ENCODE measurements around the gene PKIG.
"Not testable (repeated sequence)": the region's sequence is repeated elsewhere in the genome, so short reads cannot be mapped to it uniquely, and the experiment has no call there.

The PKIG gene

GRCh38 chr20:44552568-44552949, 29.8 kb upstream of the PKIG start:
- Histone ChIP-seq H3K27me3 (replicated peaks in 2 of 5; ENCODE audit: control insufficient read depth in 4 of 5, insufficient read depth in 5 of 5, low read length in 4 of 5) (no peaks in the 10 kb centered on the region), H3K4me1 (ENCODE audit: control extremely low read depth in 1 of 4, control insufficient read depth in 4 of 4, insufficient read depth in 4 of 4, low read length in 3 of 4) (peaks cover 0 to 31% (median 12%) of the 10 kb centered on the region in 4 experiments), H3K36me3 (ENCODE audit: control insufficient read depth in 4 of 4, insufficient read depth in 4 of 4, low read length in 3 of 4) (no peaks in the 10 kb centered on the region), H3K9me3 (ENCODE audit: control extremely low read depth in 1 of 5, control insufficient read depth in 4 of 5, insufficient read depth in 2 of 5, low read depth in 1 of 5, low read length in 4 of 5) (no peaks in the 10 kb centered on the region), H3K27ac (ENCODE audit: insufficient read depth in 1 of 2, low read depth in 1 of 2, low read length in 2 of 2, poor library complexity in 1 of 2, severe bottlenecking in 2 of 2) (peak overlapping the region; percentile 0 to 65), H3K4me3 (ENCODE audit: control insufficient read depth in 1 of 7, extremely low read depth in 1 of 7, insufficient read depth in 4 of 7, low read depth in 2 of 7, low read length in 6 of 7) (no peak overlapping the region)
- WGBS (ENCODE audit: insufficient coverage), result 100% methylated on average over 1 of the region's 3 CpGs
- ChIA-PET POLR2A (interaction anchor here (1.2 to 1.6 kb wide), 2 partner anchors 23 to 31 kb away, joined by 3 to 4 read pairs; partner anchors contain the start of gene SERINC3), CTCF (interaction anchor here (1.1 to 1.9 kb wide), 4 partner anchors 11 to 42 kb away, joined by 4 to 6 read pairs (median 5); no protein-coding TSS in a partner anchor)
- no peak for DNase-seq

DNA sequence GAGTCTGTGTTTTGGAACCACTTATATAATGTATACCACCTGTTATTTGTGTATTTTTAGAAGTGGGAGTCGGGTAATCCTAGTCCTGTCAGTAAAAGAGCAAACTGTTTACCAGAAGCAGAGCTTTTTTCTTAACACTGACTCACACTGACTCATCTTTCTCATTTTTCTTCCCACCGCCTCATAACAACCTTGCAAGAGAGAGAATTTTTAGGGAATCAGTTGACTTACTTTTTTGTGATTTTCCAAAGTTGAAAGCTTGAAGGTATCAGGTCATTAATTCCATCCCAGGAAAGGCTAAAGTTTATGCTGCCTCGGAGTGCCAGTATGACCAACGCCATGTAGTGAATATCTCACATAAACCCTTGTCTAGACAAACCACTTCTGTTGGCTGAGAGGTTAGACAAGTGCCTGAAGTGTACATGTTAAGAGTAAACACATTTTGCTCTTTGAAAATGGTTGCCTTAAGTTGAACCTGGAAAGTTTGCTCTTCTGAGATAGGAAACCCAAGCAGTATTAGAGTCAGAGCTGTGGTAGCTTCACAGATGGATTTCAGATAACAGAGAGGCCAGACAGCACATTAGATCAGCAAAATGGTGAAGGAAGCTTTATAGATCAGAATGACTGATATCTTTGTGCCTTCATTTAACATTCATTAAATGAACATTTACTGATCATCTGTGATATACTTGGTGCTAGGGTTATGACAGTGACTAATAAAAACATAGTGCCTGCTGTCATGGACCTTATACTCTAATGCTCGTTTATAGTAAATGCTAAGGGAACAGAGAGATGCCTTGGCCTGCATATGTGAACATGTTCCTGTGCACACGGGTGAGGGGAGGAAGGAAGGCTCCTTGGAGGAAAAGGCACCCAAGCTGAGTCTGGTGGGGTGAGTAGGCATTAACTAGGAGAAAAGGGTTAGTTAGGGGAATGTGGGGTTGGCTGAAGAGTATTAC, 29.1 kb upstream of the PKIG start:
- 11% methylated on average over 1 of the region's 6 CpGs for WGBS (ENCODE audit: insufficient coverage)
- H3K36me3 ChIP-seq (ENCODE audit: control insufficient read depth in 4 of 4, insufficient read depth in 4 of 4, low read length in 3 of 4), result no peaks in the 10 kb centered on the region
- no peak overlapping the region for H3K4me3 ChIP-seq (ENCODE audit: control insufficient read depth in 1 of 7, extremely low read depth in 1 of 7, insufficient read depth in 4 of 7, low read depth in 2 of 7, low read length in 6 of 7)
- H3K9me3 ChIP-seq (ENCODE audit: control extremely low read depth in 1 of 5, control insufficient read depth in 4 of 5, insufficient read depth in 2 of 5, low read depth in 1 of 5, low read length in 4 of 5), result no peaks in the 10 kb centered on the region
- CTCF ChIA-PET, result interaction anchor here (0.8 to 1.5 kb wide), 5 partner anchors 14 to 41 kb away, joined by 3 to 5 read pairs (median 4); no protein-coding TSS in a partner anchor
- peaks cover 0 to 31% (median 12%) of the 10 kb centered on the region in 4 experiments for H3K4me1 ChIP-seq (ENCODE audit: control extremely low read depth in 1 of 4, control insufficient read depth in 4 of 4, insufficient read depth in 4 of 4, low read length in 3 of 4)
- peak in 2 of 3 donors; percentile 39 to 62 for DNase-seq
- peak overlapping the region; percentile 0 to 65 for H3K27ac ChIP-seq (ENCODE audit: insufficient read depth in 1 of 2, low read depth in 1 of 2, low read length in 2 of 2, poor library complexity in 1 of 2, severe bottlenecking in 2 of 2)
- POLR2A ChIA-PET, result interaction anchor here (0.6 to 1.6 kb wide), 3 partner anchors 23 to 599 kb away, joined by 3 to 4 read pairs (median 3); partner anchors contain the start of gene SERINC3
- no peaks in the 10 kb centered on the region for H3K27me3 ChIP-seq (replicated peaks in 2 of 5; ENCODE audit: control insufficient read depth in 4 of 5, insufficient read depth in 5 of 5, low read length in 4 of 5)

GRCh38 chr20:44559302-44559701, 23.1 kb upstream of the PKIG start:
- Histone ChIP-seq H3K27ac (ENCODE audit: insufficient read depth in 1 of 2, low read depth in 1 of 2, low read length in 2 of 2, poor library complexity in 1 of 2, severe bottlenecking in 2 of 2) (no peak overlapping the region), H3K4me1 (ENCODE audit: control extremely low read depth in 1 of 4, control insufficient read depth in 4 of 4, insufficient read depth in 4 of 4, low read length in 3 of 4) (peaks cover 0 to 3% (median 0%) of the 10 kb centered on the region in 4 experiments), H3K9me3 (ENCODE audit: control extremely low read depth in 1 of 5, control insufficient read depth in 4 of 5, insufficient read depth in 2 of 5, low read depth in 1 of 5, low read length in 4 of 5) (no peaks in the 10 kb centered on the region), H3K36me3 (ENCODE audit: control insufficient read depth in 4 of 4, insufficient read depth in 4 of 4, low read length in 3 of 4) (no peaks in the 10 kb centered on the region), H3K4me3 (ENCODE audit: control insufficient read depth in 1 of 7, extremely low read depth in 1 of 7, insufficient read depth in 4 of 7, low read depth in 2 of 7, low read length in 6 of 7) (no peak overlapping the region), H3K27me3 (replicated peaks in 2 of 5; ENCODE audit: control insufficient read depth in 4 of 5, insufficient read depth in 5 of 5, low read length in 4 of 5) (no peaks in the 10 kb centered on the region)
- ChIA-PET CTCF (interaction anchor here (1.6 kb wide), 1 partner anchor 16 kb away, joined by 3 read pairs; no protein-coding TSS in a partner anchor), POLR2A (no interaction called here)
- no peak for DNase-seq

DNA sequence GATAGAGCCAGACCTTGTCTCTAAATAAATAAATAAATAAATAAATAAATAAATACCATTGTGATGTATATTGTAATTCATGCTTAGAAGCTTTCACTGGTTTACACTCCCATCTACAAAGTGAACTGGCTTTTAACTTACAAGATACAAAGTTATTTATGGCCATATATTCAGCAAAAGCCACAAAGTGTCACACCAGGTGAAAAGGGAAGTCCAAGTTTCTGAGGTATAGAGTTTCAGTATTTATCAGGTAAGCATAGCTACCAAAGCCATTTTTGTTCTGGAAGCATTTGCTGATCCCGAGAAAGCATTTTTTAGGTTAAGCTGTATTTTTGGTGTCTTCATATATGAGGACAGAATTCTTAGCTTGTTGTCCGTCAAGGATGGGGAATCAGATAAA, 22.1 kb upstream of the PKIG start:
- DNase-seq, result no peak
- ChIA-PET POLR2A (no interaction called here), CTCF (interaction anchor here (0.9 kb wide), 1 partner anchor 27 kb away, joined by 4 read pairs; no protein-coding TSS in a partner anchor)
- Histone ChIP-seq H3K4me3 (ENCODE audit: control insufficient read depth in 1 of 7, extremely low read depth in 1 of 7, insufficient read depth in 4 of 7, low read depth in 2 of 7, low read length in 6 of 7) (no peak overlapping the region), H3K9me3 (ENCODE audit: control extremely low read depth in 1 of 5, control insufficient read depth in 4 of 5, insufficient read depth in 2 of 5, low read depth in 1 of 5, low read length in 4 of 5) (no peaks in the 10 kb centered on the region), H3K27me3 (replicated peaks in 2 of 5; ENCODE audit: control insufficient read depth in 4 of 5, insufficient read depth in 5 of 5, low read length in 4 of 5) (no peaks in the 10 kb centered on the region), H3K27ac (ENCODE audit: insufficient read depth in 1 of 2, low read depth in 1 of 2, low read length in 2 of 2, poor library complexity in 1 of 2, severe bottlenecking in 2 of 2) (no peak overlapping the region), H3K4me1 (ENCODE audit: control extremely low read depth in 1 of 4, control insufficient read depth in 4 of 4, insufficient read depth in 4 of 4, low read length in 3 of 4) (no peaks in the 10 kb centered on the region), H3K36me3 (ENCODE audit: control insufficient read depth in 4 of 4, insufficient read depth in 4 of 4, low read length in 3 of 4) (no peaks in the 10 kb centered on the region)
- WGBS (ENCODE audit: insufficient coverage), result 100% methylated on average over 1 of the region's 2 CpGs

GRCh38 chr20:44560818-44561217, 21.6 kb upstream of the PKIG start:
- H3K36me3 ChIP-seq (ENCODE audit: control insufficient read depth in 4 of 4, insufficient read depth in 4 of 4, low read length in 3 of 4); H3K27ac ChIP-seq (ENCODE audit: insufficient read depth in 1 of 2, low read depth in 1 of 2, low read length in 2 of 2, poor library complexity in 1 of 2, severe bottlenecking in 2 of 2); POLR2A ChIA-PET; H3K4me1 ChIP-seq (ENCODE audit: control extremely low read depth in 1 of 4, control insufficient read depth in 4 of 4, insufficient read depth in 4 of 4, low read length in 3 of 4); H3K27me3 ChIP-seq (replicated peaks in 2 of 5; ENCODE audit: control insufficient read depth in 4 of 5, insufficient read depth in 5 of 5, low read length in 4 of 5); H3K4me3 ChIP-seq (ENCODE audit: control insufficient read depth in 1 of 7, extremely low read depth in 1 of 7, insufficient read depth in 4 of 7, low read depth in 2 of 7, low read length in 6 of 7); H3K9me3 ChIP-seq (ENCODE audit: control extremely low read depth in 1 of 5, control insufficient read depth in 4 of 5, insufficient read depth in 2 of 5, low read depth in 1 of 5, low read length in 4 of 5); DNase-seq: not testable (repeated sequence)
- CTCF ChIA-PET, result interaction anchor here (0.9 kb wide), 1 partner anchor 27 kb away, joined by 4 read pairs; no protein-coding TSS in a partner anchor
- whole genome bisulfite sequencing (ENCODE audit: insufficient coverage), result 87% methylated on average over 3 of the region's 6 CpGs

- Histone ChIP-seq H3K27me3 (replicated peaks in 2 of 5; ENCODE audit: control insufficient read depth in 4 of 5, insufficient read depth in 5 of 5, low read length in 4 of 5) (no peaks in the 10 kb centered on the region), H3K36me3 (ENCODE audit: control insufficient read depth in 4 of 4, insufficient read depth in 4 of 4, low read length in 3 of 4) (no peaks in the 10 kb centered on the region), H3K9me3 (ENCODE audit: control extremely low read depth in 1 of 5, control insufficient read depth in 4 of 5, insufficient read depth in 2 of 5, low read depth in 1 of 5, low read length in 4 of 5) (no peaks in the 10 kb centered on the region), H3K4me1 (ENCODE audit: control extremely low read depth in 1 of 4, control insufficient read depth in 4 of 4, insufficient read depth in 4 of 4, low read length in 3 of 4) (no peaks in the 10 kb centered on the region), H3K4me3 (ENCODE audit: control insufficient read depth in 1 of 7, extremely low read depth in 1 of 7, insufficient read depth in 4 of 7, low read depth in 2 of 7, low read length in 6 of 7) (no peak overlapping the region), H3K27ac (ENCODE audit: insufficient read depth in 1 of 2, low read depth in 1 of 2, low read length in 2 of 2, poor library complexity in 1 of 2, severe bottlenecking in 2 of 2) (no peak overlapping the region)
- ChIA-PET CTCF (interaction anchor here (1.0 to 3.1 kb wide), 3 partner anchors 15 to 48 kb away, joined by 3 to 9 read pairs (median 3); no protein-coding TSS in a partner anchor), POLR2A (no interaction called here)
- DNase-seq, result no peak
These were observed 20.5 kb upstream of the PKIG start for GRCh38 chr20:44561876-44562275.

DNA sequence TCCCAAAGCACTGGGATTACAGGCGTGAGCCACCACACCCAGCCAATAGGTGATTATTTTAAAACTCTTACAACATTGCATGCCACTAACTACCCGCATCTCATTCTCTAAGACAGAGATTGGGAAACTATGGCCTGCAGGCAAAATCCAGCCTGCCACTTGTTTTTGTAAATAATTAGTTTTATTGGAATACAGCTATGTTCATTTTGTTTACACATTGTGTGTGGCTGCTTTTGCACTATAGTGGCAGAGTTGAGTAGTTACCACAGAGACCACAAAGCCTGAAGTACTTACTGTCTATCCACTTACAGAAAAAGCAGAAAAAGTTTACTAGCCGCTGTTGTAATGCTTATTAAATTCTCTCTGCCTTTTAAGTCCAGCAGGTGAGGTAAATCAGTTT, 16.4 kb upstream of the PKIG start:
- Histone ChIP-seq H3K9me3 (ENCODE audit: control extremely low read depth in 1 of 5, control insufficient read depth in 4 of 5, insufficient read depth in 2 of 5, low read depth in 1 of 5, low read length in 4 of 5) (no peaks in the 10 kb centered on the region), H3K4me3 (ENCODE audit: control insufficient read depth in 1 of 7, extremely low read depth in 1 of 7, insufficient read depth in 4 of 7, low read depth in 2 of 7, low read length in 6 of 7) (no peak overlapping the region), H3K36me3 (ENCODE audit: control insufficient read depth in 4 of 4, insufficient read depth in 4 of 4, low read length in 3 of 4) (no peaks in the 10 kb centered on the region), H3K27ac (ENCODE audit: insufficient read depth in 1 of 2, low read depth in 1 of 2, low read length in 2 of 2, poor library complexity in 1 of 2, severe bottlenecking in 2 of 2) (no peak overlapping the region), H3K27me3 (replicated peaks in 2 of 5; ENCODE audit: control insufficient read depth in 4 of 5, insufficient read depth in 5 of 5, low read length in 4 of 5) (no peaks in the 10 kb centered on the region), H3K4me1 (ENCODE audit: control extremely low read depth in 1 of 4, control insufficient read depth in 4 of 4, insufficient read depth in 4 of 4, low read length in 3 of 4) (no peaks in the 10 kb centered on the region)
- ChIA-PET POLR2A (no interaction called here), CTCF (interaction anchor here (1.9 to 2.1 kb wide), 2 partner anchors 8 to 10 kb away, joined by 6 to 7 read pairs; no protein-coding TSS in a partner anchor)
- WGBS (ENCODE audit: insufficient coverage), result no CpG with 5 or more reads among the region's 3 CpGs
- peak in 2 of 3 donors; percentile 47 to 59 for DNase-seq
